Measurements from ENCODE around the gene TOR1A. TPM values are rescaled to one million over a fixed set of nuclear protein-coding genes. Genes with fewer than 3 reads are reported as not detected.
A peak's percentile ranks its signal among the peaks of the same experiment; 100 is the strongest.

The TOR1A gene
- total RNA-seq, 1 experiment from 2014 or later = 40.4 TPM

DNA sequence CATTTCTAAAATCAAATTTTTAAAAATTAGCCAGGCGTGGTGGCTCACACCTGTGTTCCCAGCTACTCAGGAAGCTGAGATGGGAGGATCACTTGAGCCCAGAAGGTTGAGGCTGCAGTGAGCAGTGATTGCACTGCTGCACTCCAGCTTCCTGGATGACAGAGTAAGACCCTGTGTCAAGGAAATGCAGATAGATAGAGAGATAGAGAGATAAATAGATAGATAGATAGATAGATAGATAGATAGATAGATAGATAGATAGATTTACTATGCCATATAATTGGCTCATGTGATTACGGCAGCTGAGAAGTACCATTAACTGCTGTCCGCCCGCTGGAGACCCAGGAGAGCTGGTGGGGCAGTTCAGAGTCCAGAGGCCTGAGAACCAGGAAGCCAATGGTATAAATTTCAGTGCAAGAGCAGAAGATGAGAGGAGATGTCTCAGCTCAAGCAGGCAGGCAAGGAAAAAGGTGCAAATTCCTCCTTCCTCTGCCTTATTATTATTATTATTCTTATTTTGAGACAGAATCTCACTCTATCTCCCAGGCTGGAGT is 58.1 kb downstream of the TOR1A start:
- no peaks in the 10 kb centered on the region for H3K27me3 Mint-ChIP-seq (ENCODE audit: insufficient read depth, unreplicated experiment)
- no TSS peak for BruUV-seq (replicated peaks)
- intact Hi-C loops (cut with micrococcal nuclease) = no loop called here
- ChIA-PET CTCF (interaction anchor here (0.8 kb wide), 1 partner anchor 25 kb away, joined by 3 read pairs; no protein-coding TSS in a partner anchor), POLR2A (interaction anchor here (0.8 to 8.5 kb wide), 4 partner anchors 11 to 22 kb away, joined by 3 to 62 read pairs (median 8); partner anchors contain the start of gene PTGES)
- no peaks in the 10 kb centered on the region for H3K9me3 Mint-ChIP-seq (ENCODE audit: unreplicated experiment)
- no peak for DNase-seq (ENCODE audit: unreplicated experiment)
- H3K4me1 Mint-ChIP-seq (ENCODE audit: insufficient read depth, unreplicated experiment) = peaks cover 9% of the 10 kb centered on the region
- TF ChIP-seq, protein P1, sequence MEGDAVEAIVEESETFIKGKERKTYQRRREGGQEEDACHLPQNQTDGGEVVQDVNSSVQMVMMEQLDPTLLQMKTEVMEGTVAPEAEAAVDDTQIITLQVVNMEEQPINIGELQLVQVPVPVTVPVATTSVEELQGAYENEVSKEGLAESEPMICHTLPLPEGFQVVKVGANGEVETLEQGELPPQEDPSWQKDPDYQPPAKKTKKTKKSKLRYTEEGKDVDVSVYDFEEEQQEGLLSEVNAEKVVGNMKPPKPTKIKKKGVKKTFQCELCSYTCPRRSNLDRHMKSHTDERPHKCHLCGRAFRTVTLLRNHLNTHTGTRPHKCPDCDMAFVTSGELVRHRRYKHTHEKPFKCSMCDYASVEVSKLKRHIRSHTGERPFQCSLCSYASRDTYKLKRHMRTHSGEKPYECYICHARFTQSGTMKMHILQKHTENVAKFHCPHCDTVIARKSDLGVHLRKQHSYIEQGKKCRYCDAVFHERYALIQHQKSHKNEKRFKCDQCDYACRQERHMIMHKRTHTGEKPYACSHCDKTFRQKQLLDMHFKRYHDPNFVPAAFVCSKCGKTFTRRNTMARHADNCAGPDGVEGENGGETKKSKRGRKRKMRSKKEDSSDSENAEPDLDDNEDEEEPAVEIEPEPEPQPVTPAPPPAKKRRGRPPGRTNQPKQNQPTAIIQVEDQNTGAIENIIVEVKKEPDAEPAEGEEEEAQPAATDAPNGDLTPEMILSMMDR (IDR thresholded peaks at IDR 0.05; ENCODE audit: unreplicated experiment) = no peak
- H3K27ac Mint-ChIP-seq (ENCODE audit: low read depth, unreplicated experiment) = no peak overlapping the region
- H3K4me3 Mint-ChIP-seq (ENCODE audit: unreplicated experiment) = no peak overlapping the region
- peaks cover 4% of the 10 kb centered on the region for H3K36me3 Mint-ChIP-seq (ENCODE audit: insufficient read depth, unreplicated experiment)

DNA sequence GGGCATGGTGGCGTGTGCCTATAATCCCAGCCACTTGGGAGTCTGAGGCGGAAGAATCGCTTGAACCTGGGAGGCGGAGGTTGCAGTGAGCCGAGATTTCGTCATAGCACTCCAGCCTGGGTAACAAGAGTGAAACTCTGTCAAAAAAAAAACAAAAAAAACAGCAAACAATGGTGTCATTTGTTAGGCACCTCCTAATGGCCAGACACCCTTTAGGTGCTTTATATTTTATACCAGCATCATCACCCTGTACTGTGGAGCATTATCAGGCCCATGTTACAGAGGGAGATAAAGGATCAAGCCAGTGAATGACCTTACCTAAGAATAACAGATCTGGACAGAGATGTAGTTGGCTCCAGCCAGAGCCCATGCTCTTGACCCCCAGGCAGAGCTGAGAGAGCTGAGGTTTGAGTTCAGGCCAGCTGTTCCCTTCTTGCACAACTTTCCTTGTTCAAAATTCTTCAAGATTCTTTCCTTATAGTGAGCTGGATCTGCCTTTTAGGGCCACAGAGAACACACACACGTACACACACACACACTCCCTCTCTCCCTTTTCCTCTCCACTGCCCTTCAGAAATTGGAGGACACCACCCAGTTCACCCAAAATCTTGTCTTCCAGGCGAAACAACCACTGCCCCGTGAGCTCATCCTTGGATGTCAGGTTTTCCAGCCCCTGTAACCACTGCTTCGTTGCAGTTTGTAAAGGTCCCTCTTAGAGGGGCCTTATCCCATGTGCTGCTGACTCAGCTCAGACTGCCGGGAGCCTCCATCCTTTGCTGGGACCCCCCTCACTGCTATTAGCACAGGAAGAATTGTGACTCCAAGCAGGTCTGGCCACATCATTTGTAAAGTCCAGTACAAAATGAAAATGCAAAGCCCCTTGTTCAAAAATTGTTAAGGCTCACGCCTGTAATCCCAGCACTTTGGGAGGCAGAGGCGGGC is 60.7 kb downstream of the TOR1A start:
- H3K27me3 Mint-ChIP-seq (ENCODE audit: insufficient read depth, unreplicated experiment) = no peaks in the 10 kb centered on the region
- peaks cover 9% of the 10 kb centered on the region for H3K4me1 Mint-ChIP-seq (ENCODE audit: insufficient read depth, unreplicated experiment)
- intact Hi-C loops (cut with micrococcal nuclease) = no loop called here
- ChIA-PET CTCF (interaction anchor here (0.9 kb wide), 1 partner anchor 25 kb away, joined by 3 read pairs; no protein-coding TSS in a partner anchor), POLR2A (interaction anchor here (0.8 to 8.5 kb wide), 4 partner anchors 10 to 26 kb away, joined by 3 to 62 read pairs (median 18); partner anchors contain the start of gene PTGES)
- BruUV-seq (replicated peaks) = no TSS peak
- DNase-seq (ENCODE audit: unreplicated experiment) = peak; percentile 72
- TF ChIP-seq, protein P1 (IDR thresholded peaks at IDR 0.05; ENCODE audit: unreplicated experiment) = no peak
- H3K27ac Mint-ChIP-seq (ENCODE audit: low read depth, unreplicated experiment) = peak overlapping the region; percentile 7
- peak overlapping the region; percentile 23 for H3K4me3 Mint-ChIP-seq (ENCODE audit: unreplicated experiment)
- no peaks in the 10 kb centered on the region for H3K9me3 Mint-ChIP-seq (ENCODE audit: unreplicated experiment)
- H3K36me3 Mint-ChIP-seq (ENCODE audit: insufficient read depth, unreplicated experiment) = peaks cover 4% of the 10 kb centered on the region

Small RNA genes lying within 50 kb of the gene (microRNA-seq; reads per million reads assigned to microRNA genes)
- 0.66 reads per million for gene MIR6855

Other genes starting within 250 kb of the TOR1A start
- 0.20 TPM in 1 of 2 replicates, not detected in the other for gene C9orf50, start 203.0 kb downstream of the TOR1A start, total RNA-seq (2022)
- 32.9 and 49.2 TPM in 2 replicates for gene NTMT1, start 198.0 kb downstream of the TOR1A start, total RNA-seq (2022)
- 14.4 TPM in 2 replicates for gene ASB6, start 182.0 kb downstream of the TOR1A start, total RNA-seq (2022)
- not detected in 2 replicates for gene PRRX2, start 158.5 kb downstream of the TOR1A start, total RNA-seq (2022)
- gene PTGES, start 71.1 kb downstream of the TOR1A start, total RNA-seq (2022) = 74.0 and 96.6 TPM in 2 replicates
- gene TOR1B, start 21.0 kb downstream of the TOR1A start, total RNA-seq (2022) = 14.7 and 14.8 TPM in 2 replicates
- gene C9orf78, start 11.1 kb upstream of the TOR1A start, total RNA-seq (2022) = 27.6 and 30.0 TPM in 2 replicates
- 14.7 and 17.1 TPM in 2 replicates for gene USP20, start 11.3 kb upstream of the TOR1A start, total RNA-seq (2022)
- gene FNBP1, start 219.1 kb upstream of the TOR1A start, total RNA-seq (2022) = 24.4 and 26.6 TPM in 2 replicates
- 32.9 and 41.8 TPM in 2 replicates for gene GPR107, start 229.8 kb upstream of the TOR1A start, total RNA-seq (2022)